Liver (tissue), 9 donors: ENCODE data around the gene ELF2. TPM values are rescaled to one million over a fixed set of nuclear protein-coding genes. Genes with fewer than 3 reads are reported as not detected.

Experiments used
- DNase-seq: peaks from one replicate; pipeline ENCODE4 v3.0.0-alpha.2; 2017; ENCODE audit warnings: low spot score
- H3K27ac ChIP-seq, 2 donors: one replicate each; pipeline ENCODE4 v1.7.0; 2013; ENCODE audit warnings: inconsistent platforms in 2 of 2, low read length in 2 of 2, control low read depth in 1 of 2, low read depth in 1 of 2, mild to moderate bottlenecking in 1 of 2
- H3K27me3 ChIP-seq, 4 donors: one replicate each; pipeline versions ENCODE4 v1.6.1 to v1.7.0; 2013; ENCODE audit warnings: low read length in 3 of 4, inconsistent platforms in 1 of 4, mild to moderate bottlenecking in 1 of 4, moderate library complexity in 1 of 4; ENCODE audit not compliant: control insufficient read depth in 4 of 4, insufficient read depth in 4 of 4
- H3K36me3 ChIP-seq, 4 donors: one replicate each; pipeline versions ENCODE4 v1.6.1 to v1.7.0; 2013; ENCODE audit warnings: low read length in 3 of 4, mild to moderate bottlenecking in 3 of 4, low read depth in 1 of 4, moderate library complexity in 1 of 4; ENCODE audit not compliant: control insufficient read depth in 4 of 4, insufficient read depth in 3 of 4
- H3K4me1 ChIP-seq, 4 donors: one replicate each; pipeline versions ENCODE4 v1.6.1 to v1.7.0; 2013; ENCODE audit warnings: low read length in 3 of 4, mild to moderate bottlenecking in 3 of 4, moderate library complexity in 1 of 4; ENCODE audit not compliant: control insufficient read depth in 4 of 4, insufficient read depth in 4 of 4
- H3K4me3 ChIP-seq, 3 donors: one replicate each; pipeline versions ENCODE4 v1.6.1 to v1.7.0; 2013; ENCODE audit warnings: low read length in 3 of 3, control low read depth in 1 of 3, low read depth in 1 of 3, mild to moderate bottlenecking in 1 of 3
- H3K9ac ChIP-seq, 2 donors: one replicate each; pipeline ENCODE4 v1.7.0; 2013; ENCODE audit warnings: low read length in 2 of 2, mild to moderate bottlenecking in 2 of 2, moderate library complexity in 2 of 2, control low read depth in 1 of 2, low read depth in 1 of 2
- H3K9me3 ChIP-seq, 4 donors: one replicate each; pipeline versions ENCODE4 v1.6.1 to v1.7.0; 2013; ENCODE audit warnings: low read length in 3 of 4; ENCODE audit not compliant: control insufficient read depth in 4 of 4
- ATF3 ChIP-seq: IDR thresholded peaks from 2 replicates; pipeline ENCODE4 v1.6.1; 2016; ENCODE audit warnings: antibody characterized with exemption
- CTCF ChIP-seq: fragments of 150-350 bp; IDR thresholded peaks from 2 replicates; pipeline ENCODE4 v1.5.1; 2017; ENCODE audit warnings: improper control_type of control experiment, low read depth, low read length; ENCODE audit not compliant: missing input control
- EGR1 ChIP-seq, 2 donors: IDR thresholded peaks; 2 replicates each; pipeline ENCODE4 v1.6.1; 2016 to 2018; ENCODE audit warnings: antibody characterized with exemption in 2 of 2, low read depth in 2 of 2
- FOXA1 ChIP-seq: IDR thresholded peaks from 2 replicates; pipeline ENCODE4 v1.6.1; 2016; ENCODE audit warnings: antibody characterized with exemption
- GABPA ChIP-seq, 2 donors: IDR thresholded peaks in 1 of 2; conservative IDR thresholded peaks in 1 of 2; 2 replicates each; pipeline ENCODE4 v1.6.1; 2016; ENCODE audit warnings: antibody characterized with exemption in 2 of 2, mild to moderate bottlenecking in 1 of 2, moderate library complexity in 1 of 2
- HNF4A ChIP-seq, 2 donors: conservative IDR thresholded peaks; 2 replicates each; pipeline ENCODE4 v1.6.1; 2016; ENCODE audit warnings: antibody characterized with exemption in 2 of 2, mild to moderate bottlenecking in 2 of 2
- HNF4G ChIP-seq: IDR thresholded peaks from 2 replicates; pipeline ENCODE4 v1.6.1; 2016; ENCODE audit warnings: antibody characterized with exemption
- MAX ChIP-seq: IDR thresholded peaks from 2 replicates; pipeline ENCODE4 v1.6.1; 2016; ENCODE audit warnings: antibody characterized with exemption
- NR2F2 ChIP-seq: IDR thresholded peaks from 2 replicates; pipeline ENCODE4 v1.6.1; 2016; ENCODE audit warnings: antibody characterized with exemption
- RAD21 ChIP-seq, 2 donors: IDR thresholded peaks; 2 replicates each; pipeline ENCODE4 v1.6.1; 2016; ENCODE audit warnings: antibody characterized with exemption in 2 of 2, mild to moderate bottlenecking in 2 of 2
- REST ChIP-seq: IDR thresholded peaks from 2 replicates; pipeline ENCODE4 v1.6.1; 2016; ENCODE audit warnings: antibody characterized with exemption, mild to moderate bottlenecking
- RXRA ChIP-seq, 2 donors: IDR thresholded peaks; 2 replicates each; pipeline ENCODE4 v1.6.1; 2017 to 2018; ENCODE audit warnings: antibody characterized with exemption in 2 of 2, mild to moderate bottlenecking in 1 of 2
- SP1 ChIP-seq: IDR thresholded peaks from 2 replicates; pipeline ENCODE4 v1.6.1; 2018; ENCODE audit warnings: antibody characterized with exemption, mild to moderate bottlenecking
- TAF1 ChIP-seq: conservative IDR thresholded peaks from 2 replicates; pipeline ENCODE4 v1.6.1; 2016; ENCODE audit warnings: antibody characterized with exemption, mild to moderate bottlenecking
- YY1 ChIP-seq: IDR thresholded peaks from 2 replicates; pipeline ENCODE4 v1.6.1; 2016; ENCODE audit warnings: antibody characterized with exemption, mild to moderate bottlenecking
- ZBTB33 ChIP-seq: IDR thresholded peaks from 2 replicates; pipeline ENCODE4 v1.6.1; 2016; ENCODE audit warnings: antibody characterized with exemption
- WGBS: extraction: QIAGEN DNeasy Blood & Tissue Kit; methylation state at CpG from one replicate; pipeline ENCODE4 v1.1.7; 2013; 5-methylcytosine and 5-hydroxymethylcytosine counted together
- polyA plus RNA-seq, 2 donors: library from polyadenylated mRNA; stranded (reverse) in 1 of 2; unstranded in 1 of 2; fragments of 200-250 nt in 1 of 2; fragments of >200 nt in 1 of 2; fragmentation: Nextera tagmentation in 1 of 2; extraction: Ambion mirVana in 1 of 2; gene quantifications; one replicate each; pipeline versions ENCODE4 v1.2.1 to v1.2.3, GENCODE V29; 2013 to 2015
- total RNA-seq, 2 donors: library from RNA; depleted of rRNA; stranded (reverse); fragments of >200 nt; gene quantifications; one replicate each; pipeline ENCODE4 v1.2.3, GENCODE V29; 2014
- donor health status: healthy.
- donor health status: healthy.
- donor health status: healthy.
- donor health status: healthy.
- donor health status: healthy.

The ELF2 gene
- total RNA-seq (10 to 100 TPM; 31.0 to 35.3 TPM), polyA plus RNA-seq (10 to 100 TPM in 1 of 2 donors, 1 to 10 TPM in 1; 8.1 to 17.2 TPM)

- DNase-seq = peak; percentile 88
- H3K9me3 ChIP-seq = no peaks in the 10 kb centered on the region
- peaks cover 3 to 18% (median 11%) of the 10 kb centered on the region in 4 donors for H3K4me1 ChIP-seq
- H3K9ac ChIP-seq = peak within 1 kb of the TSS; percentile 86 to 93
- no peak for TF ChIP-seq GABPA (IDR thresholded peaks at IDR 0.05 in 1 of 2, conservative IDR thresholded peaks at IDR 0.05 in 1 of 2)
- TF ChIP-seq MAX = no peak
- no peak for TF ChIP-seq FOXA1
- TF ChIP-seq RAD21 (IDR thresholded peaks at IDR 0.05) = no peak
- no peak for TF ChIP-seq TAF1
- no peak for TF ChIP-seq RXRA (IDR thresholded peaks at IDR 0.05)
- no peak for TF ChIP-seq HNF4A (conservative IDR thresholded peaks at IDR 0.05)
- TF ChIP-seq CTCF = no peak
- no peak for TF ChIP-seq ATF3
- TF ChIP-seq NR2F2 = no peak
- no peak for TF ChIP-seq YY1
- TF ChIP-seq ZBTB33 = no peak
- no peak for TF ChIP-seq EGR1 (IDR thresholded peaks at IDR 0.05; ENCODE audit: low read depth in 2 of 2)
- H3K27ac ChIP-seq = peak within 1 kb of the TSS; percentile 100
- H3K36me3 ChIP-seq = no peaks in the 10 kb centered on the region
- H3K27me3 ChIP-seq = no peaks in the 10 kb centered on the region
- under 1% methylated on average over 83 of the region's 83 CpGs for WGBS
- peak within 1 kb of the TSS; percentile 80 to 95 (median 95) for H3K4me3 ChIP-seq
Measured at GRCh38 chr4:139177049-139177868, at the start of gene ELF2. TSS of gene ELF2 (minus strand) at chr4:139177218. CDS start at chr4:139137701, 39,517 bp downstream.

GRCh38 chr4:139223682-139224317, 46.8 kb upstream of the ELF2 start:
- Histone ChIP-seq H3K27ac (no peak overlapping the region), H3K27me3 (no peaks in the 10 kb centered on the region), H3K36me3 (no peaks in the 10 kb centered on the region), H3K9me3 (no peaks in the 10 kb centered on the region), H3K4me3 (no peak overlapping the region), H3K9ac (no peak overlapping the region), H3K4me1 (no peaks in the 10 kb centered on the region)
- 90% methylated on average over 2 of the region's 2 CpGs for WGBS
- no peak for DNase-seq
- TF ChIP-seq FOXA1 = no peak
- TF ChIP-seq REST = no peak
- no peak for TF ChIP-seq SP1
- no peak for TF ChIP-seq ATF3
- TF ChIP-seq CTCF = no peak
- TF ChIP-seq TAF1 = no peak
- TF ChIP-seq MAX = no peak
- no peak for TF ChIP-seq YY1
- TF ChIP-seq EGR1 (IDR thresholded peaks at IDR 0.05; ENCODE audit: low read depth in 2 of 2) = no peak
- TF ChIP-seq HNF4A (conservative IDR thresholded peaks at IDR 0.05) = no peak
- no peak for TF ChIP-seq HNF4G
- no peak for TF ChIP-seq RXRA (IDR thresholded peaks at IDR 0.05)
- no peak for TF ChIP-seq GABPA (IDR thresholded peaks at IDR 0.05 in 1 of 2, conservative IDR thresholded peaks at IDR 0.05 in 1 of 2)
